ENCODE data around the gene FCRL4. TPM values are rescaled to one million over a fixed set of nuclear protein-coding genes. Genes with fewer than 3 reads are reported as not detected.

FCRL4 gene
- total and polyA plus RNA-seq, 4 donors, result not detected

Other genes starting within 250 kb of the FCRL4 start
- under 1 TPM; 0.37 to 0.67 TPM for gene FCRL5, start 45.6 kb downstream of the FCRL4 start, total RNA-seq
- under 1 TPM; 0.10 to 0.72 TPM for gene FCRL5, start 45.6 kb downstream of the FCRL4 start, polyA plus RNA-seq
- gene FCRL3, start 102.7 kb upstream of the FCRL4 start, total RNA-seq, result under 1 TPM; 0.42 to 0.59 TPM
- under 1 TPM; 0.16 to 0.72 TPM for gene FCRL3, start 102.7 kb upstream of the FCRL4 start, polyA plus RNA-seq
- gene FCRL2, start 179.0 kb upstream of the FCRL4 start, total RNA-seq, result under 1 TPM; 0.08 to 0.23 TPM
- under 1 TPM in 1 of 2 donors, not detected in 1; 0.43 TPM for gene FCRL2, start 179.0 kb upstream of the FCRL4 start, polyA plus RNA-seq
- under 1 TPM; 0.50 to 0.84 TPM for gene FCRL1, start 222.0 kb upstream of the FCRL4 start, total RNA-seq
- gene FCRL1, start 222.0 kb upstream of the FCRL4 start, polyA plus RNA-seq, result under 1 TPM; 0.02 to 0.47 TPM
- 100 to 1,000 TPM in 1 of 2 donors, 10 to 100 TPM in 1; 14.1 to 124 TPM for gene CD5L, start 243.7 kb upstream of the FCRL4 start, total RNA-seq
- 10 to 100 TPM in 1 of 2 donors, 1 to 10 TPM in 1; 7.9 to 56.7 TPM for gene CD5L, start 243.7 kb upstream of the FCRL4 start, polyA plus RNA-seq